Measurements from ENCODE around the gene C19orf53. TPM values are rescaled to one million over a fixed set of nuclear protein-coding genes. Genes with fewer than 3 reads are reported as not detected.
A peak's percentile ranks its signal among the peaks of the same experiment; 100 is the strongest.

C19orf53 gene
- total and polyA plus RNA-seq, 9 of the 15 experiments (the other 6 are each of a cell fraction or from before 2014, with no cell fraction given) = 98.5 to 441 (median 164) TPM

DNA sequence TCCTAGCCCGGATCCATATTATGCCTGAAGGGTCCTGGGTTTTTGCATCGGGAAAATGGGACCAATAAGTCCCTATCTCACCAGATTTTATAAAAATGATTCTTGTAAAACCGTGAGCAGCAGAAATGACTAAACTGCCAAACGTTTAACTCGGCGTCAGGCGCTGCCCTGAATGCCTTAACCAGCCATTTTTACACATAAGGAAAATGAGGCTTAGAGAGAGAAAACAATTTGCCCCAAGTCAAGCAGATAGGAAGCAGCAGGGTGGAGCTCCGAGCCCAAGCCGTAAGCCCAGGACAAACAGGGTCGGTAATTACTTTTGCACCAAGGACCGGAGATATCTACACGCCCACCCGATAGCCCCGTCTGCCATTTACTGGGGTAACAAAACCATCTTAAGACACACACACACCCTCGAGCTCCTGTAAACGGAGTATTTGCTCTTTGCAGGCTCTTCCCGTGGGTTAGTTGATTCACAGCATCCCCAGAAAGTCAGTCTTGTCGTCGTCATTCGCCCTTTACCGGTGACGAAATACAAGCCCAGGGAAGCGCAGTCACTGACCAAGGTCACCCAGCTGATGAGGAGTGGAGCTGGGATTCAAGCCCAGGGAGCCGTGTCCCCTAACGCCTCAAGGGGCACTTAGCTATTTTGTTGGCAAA lies 26.0 kb upstream of the C19orf53 start (continued):
- TF ChIP-seq, protein P1, sequence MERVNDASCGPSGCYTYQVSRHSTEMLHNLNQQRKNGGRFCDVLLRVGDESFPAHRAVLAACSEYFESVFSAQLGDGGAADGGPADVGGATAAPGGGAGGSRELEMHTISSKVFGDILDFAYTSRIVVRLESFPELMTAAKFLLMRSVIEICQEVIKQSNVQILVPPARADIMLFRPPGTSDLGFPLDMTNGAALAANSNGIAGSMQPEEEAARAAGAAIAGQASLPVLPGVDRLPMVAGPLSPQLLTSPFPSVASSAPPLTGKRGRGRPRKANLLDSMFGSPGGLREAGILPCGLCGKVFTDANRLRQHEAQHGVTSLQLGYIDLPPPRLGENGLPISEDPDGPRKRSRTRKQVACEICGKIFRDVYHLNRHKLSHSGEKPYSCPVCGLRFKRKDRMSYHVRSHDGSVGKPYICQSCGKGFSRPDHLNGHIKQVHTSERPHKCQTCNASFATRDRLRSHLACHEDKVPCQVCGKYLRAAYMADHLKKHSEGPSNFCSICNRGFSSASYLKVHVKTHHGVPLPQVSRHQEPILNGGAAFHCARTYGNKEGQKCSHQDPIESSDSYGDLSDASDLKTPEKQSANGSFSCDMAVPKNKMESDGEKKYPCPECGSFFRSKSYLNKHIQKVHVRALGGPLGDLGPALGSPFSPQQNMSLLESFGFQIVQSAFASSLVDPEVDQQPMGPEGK (CRISPR knock-in tag; IDR thresholded peaks at IDR 0.05; ENCODE audit: borderline replicate concordance) = no peak
- TF ChIP-seq, protein P2, sequence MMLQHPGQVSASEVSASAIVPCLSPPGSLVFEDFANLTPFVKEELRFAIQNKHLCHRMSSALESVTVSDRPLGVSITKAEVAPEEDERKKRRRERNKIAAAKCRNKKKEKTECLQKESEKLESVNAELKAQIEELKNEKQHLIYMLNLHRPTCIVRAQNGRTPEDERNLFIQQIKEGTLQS (IDR thresholded peaks at IDR 0.05) = peak; percentile 90
- TF ChIP-seq, protein P2 (CRISPR knock-in tag; conservative IDR thresholded peaks at IDR 0.05) = no peak
- TF ChIP-seq RFX1 (IDR thresholded peaks at IDR 0.05) (no peak), BRD9 (IDR thresholded peaks at IDR 0.05; ENCODE audit: low read depth, partially characterized antibody) (no peak), CAMTA2 (CRISPR knock-in tag; conservative IDR thresholded peaks at IDR 0.05) (no peak), CTBP1 (IDR thresholded peaks at IDR 0.05; ENCODE audit: borderline replicate concordance) (no peak), EWSR1 (IDR thresholded peaks at IDR 0.05; ENCODE audit: borderline replicate concordance, low read depth, partially characterized antibody) (no peak), RFX5 (IDR thresholded peaks at IDR 0.05; ENCODE audit: low read depth, low read length) (no peak), SMC3 (conservative IDR thresholded peaks at IDR 0.05; ENCODE audit: insufficient read depth, low read depth, low read length) (no peak), FOXK2 (conservative IDR thresholded peaks at IDR 0.05 in 1 of 2, IDR thresholded peaks at IDR 0.05 in 1 of 2; ENCODE audit: low read depth in 2 of 2) (no peak), HMG20A (CRISPR knock-in tag; conservative IDR thresholded peaks at IDR 0.05) (no peak), PCBP1 (IDR thresholded peaks at IDR 0.05; ENCODE audit: low read depth, low read length, poor library complexity, severe bottlenecking) (no peak), ZNF134 (CRISPR knock-in tag; conservative IDR thresholded peaks at IDR 0.05) (no peak), PHB2 (IDR thresholded peaks at IDR 0.05; ENCODE audit: low read depth) (no peak)
- TF ChIP-seq, protein P3, sequence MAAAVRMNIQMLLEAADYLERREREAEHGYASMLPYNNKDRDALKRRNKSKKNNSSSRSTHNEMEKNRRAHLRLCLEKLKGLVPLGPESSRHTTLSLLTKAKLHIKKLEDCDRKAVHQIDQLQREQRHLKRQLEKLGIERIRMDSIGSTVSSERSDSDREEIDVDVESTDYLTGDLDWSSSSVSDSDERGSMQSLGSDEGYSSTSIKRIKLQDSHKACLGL (CRISPR knock-in tag; IDR thresholded peaks at IDR 0.05; ENCODE audit: borderline replicate concordance, poor library complexity, severe bottlenecking) = no peak
- TF ChIP-seq, protein P4, sequence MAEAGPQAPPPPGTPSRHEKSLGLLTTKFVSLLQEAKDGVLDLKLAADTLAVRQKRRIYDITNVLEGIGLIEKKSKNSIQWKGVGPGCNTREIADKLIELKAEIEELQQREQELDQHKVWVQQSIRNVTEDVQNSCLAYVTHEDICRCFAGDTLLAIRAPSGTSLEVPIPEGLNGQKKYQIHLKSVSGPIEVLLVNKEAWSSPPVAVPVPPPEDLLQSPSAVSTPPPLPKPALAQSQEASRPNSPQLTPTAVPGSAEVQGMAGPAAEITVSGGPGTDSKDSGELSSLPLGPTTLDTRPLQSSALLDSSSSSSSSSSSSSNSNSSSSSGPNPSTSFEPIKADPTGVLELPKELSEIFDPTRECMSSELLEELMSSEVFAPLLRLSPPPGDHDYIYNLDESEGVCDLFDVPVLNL (CRISPR knock-in tag; IDR thresholded peaks at IDR 0.05; ENCODE audit: low read depth) = no peak
- TF ChIP-seq, protein P5, sequence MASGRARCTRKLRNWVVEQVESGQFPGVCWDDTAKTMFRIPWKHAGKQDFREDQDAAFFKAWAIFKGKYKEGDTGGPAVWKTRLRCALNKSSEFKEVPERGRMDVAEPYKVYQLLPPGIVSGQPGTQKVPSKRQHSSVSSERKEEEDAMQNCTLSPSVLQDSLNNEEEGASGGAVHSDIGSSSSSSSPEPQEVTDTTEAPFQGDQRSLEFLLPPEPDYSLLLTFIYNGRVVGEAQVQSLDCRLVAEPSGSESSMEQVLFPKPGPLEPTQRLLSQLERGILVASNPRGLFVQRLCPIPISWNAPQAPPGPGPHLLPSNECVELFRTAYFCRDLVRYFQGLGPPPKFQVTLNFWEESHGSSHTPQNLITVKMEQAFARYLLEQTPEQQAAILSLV (tag; IDR thresholded peaks at IDR 0.05) = 0 out of 2 replicates have a peak, but pooled peaks have one; percentile 16
- TF ChIP-seq, protein P6, sequence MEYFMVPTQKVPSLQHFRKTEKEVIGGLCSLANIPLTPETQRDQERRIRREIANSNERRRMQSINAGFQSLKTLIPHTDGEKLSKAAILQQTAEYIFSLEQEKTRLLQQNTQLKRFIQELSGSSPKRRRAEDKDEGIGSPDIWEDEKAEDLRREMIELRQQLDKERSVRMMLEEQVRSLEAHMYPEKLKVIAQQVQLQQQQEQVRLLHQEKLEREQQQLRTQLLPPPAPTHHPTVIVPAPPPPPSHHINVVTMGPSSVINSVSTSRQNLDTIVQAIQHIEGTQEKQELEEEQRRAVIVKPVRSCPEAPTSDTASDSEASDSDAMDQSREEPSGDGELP (CRISPR knock-in tag; IDR thresholded peaks at IDR 0.05; ENCODE audit: borderline replicate concordance) = peak; percentile 71

Data from K562 (cell line).